Keratinocyte (primary cell): ENCODE results near the gene KLF16. TPM values are rescaled to one million over a fixed set of nuclear protein-coding genes. Genes with fewer than 3 reads are reported as not detected.
A peak's percentile ranks its signal among the peaks of the same experiment; 100 is the strongest.

ENCODE experiments used
- DNase-seq: peaks from one replicate; pipeline ENCODE4 v3.0.0-alpha.2; 2011; ENCODE audit warnings: low read depth, missing footprints, low spot score
- FAIRE-seq: peaks from 2 replicates; lab custom pipeline; 2011; peaks lifted over from hg19 to GRCh38; lab: Jason Lieb, UNC
- H2AFZ ChIP-seq: 2 replicates; pipeline ENCODE4 v1.6.0; 2012; ENCODE audit warnings: low read length, control low read depth, inconsistent platforms; ENCODE audit not compliant: control insufficient read depth
- H3K27ac ChIP-seq: 2 replicates; pipeline ENCODE4 v1.5.1; 2011; ENCODE audit warnings: low read length; ENCODE audit not compliant: control insufficient read depth, insufficient read depth
- H3K27me3 ChIP-seq: 3 replicates; pipeline ENCODE4 v1.6.0; 2011; ENCODE audit warnings: low read length; ENCODE audit not compliant: control insufficient read depth, insufficient read depth; ENCODE audit errors: extremely low read depth
- H3K36me3 ChIP-seq, 2 experiments: 2 replicates in 1 of 2; 3 replicates in 1 of 2; pipeline ENCODE4 v1.5.1; 2011; ENCODE audit warnings: low read length in 2 of 2, mild to moderate bottlenecking in 1 of 2; ENCODE audit not compliant: control insufficient read depth in 2 of 2, insufficient read depth in 2 of 2; ENCODE audit errors: extremely low read depth in 1 of 2
- H3K4me1 ChIP-seq: 3 replicates; pipeline ENCODE4 v1.5.1; 2011; ENCODE audit warnings: low read length; ENCODE audit not compliant: control insufficient read depth, insufficient read depth; ENCODE audit errors: extremely low read depth
- H3K4me2 ChIP-seq: 3 replicates; pipeline ENCODE4 v1.6.0; 2011; ENCODE audit warnings: low read depth, low read length; ENCODE audit not compliant: control insufficient read depth, insufficient read depth; ENCODE audit errors: extremely low read depth
- H3K4me3 ChIP-seq, 3 experiments: fragments of 200-600 bp in 1 of 3; sonication (generic) in 1 of 3; 2 replicates in 2 of 3; 3 replicates in 1 of 3; pipeline ENCODE4 v1.5.1; 2011 to 2016; ENCODE audit warnings: low read length in 3 of 3, mild to moderate bottlenecking in 3 of 3, control low read depth in 2 of 3, inconsistent platforms in 1 of 3, low read depth in 1 of 3, mixed read lengths in 1 of 3, mixed run types in 1 of 3, moderate library complexity in 1 of 3; ENCODE audit not compliant: control insufficient read depth in 2 of 3, insufficient read depth in 2 of 3; ENCODE audit errors: extremely low read depth in 1 of 3
- H3K79me2 ChIP-seq: 2 replicates; pipeline ENCODE4 v1.6.0; 2012; ENCODE audit warnings: low read length; ENCODE audit not compliant: control insufficient read depth, insufficient read depth
- H3K9ac ChIP-seq: 3 replicates; pipeline ENCODE4 v1.6.0; 2011; ENCODE audit warnings: low read length; ENCODE audit not compliant: control insufficient read depth, insufficient read depth; ENCODE audit errors: extremely low read depth
- H3K9me1 ChIP-seq: 3 replicates; pipeline ENCODE4 v1.6.0; 2011; ENCODE audit warnings: low read length; ENCODE audit not compliant: control insufficient read depth, insufficient read depth; ENCODE audit errors: extremely low read depth
- H3K9me3 ChIP-seq: 2 replicates; pipeline ENCODE4 v1.5.1; 2012; ENCODE audit warnings: low read depth, low read length; ENCODE audit not compliant: control insufficient read depth
- H4K20me1 ChIP-seq: 3 replicates; pipeline ENCODE4 v1.6.0; 2011; ENCODE audit warnings: low read length; ENCODE audit not compliant: control insufficient read depth, insufficient read depth; ENCODE audit errors: extremely low read depth
- CTCF ChIP-seq, 3 experiments: IDR thresholded peaks in 1 of 3; conservative IDR thresholded peaks in 1 of 3; optimal IDR thresholded peaks in 1 of 3; 2 replicates in 2 of 3; 3 replicates in 1 of 3; pipeline versions ENCODE3 to v1.5.1; 2011; ENCODE audit warnings: low read length in 3 of 3, mild to moderate bottlenecking in 3 of 3, moderate library complexity in 2 of 3, control low read depth in 1 of 3, inconsistent platforms in 1 of 3; ENCODE audit not compliant: insufficient read depth in 2 of 3; ENCODE audit errors: extremely low read depth in 1 of 3
- EZH2 ChIP-seq: IDR thresholded peaks from one replicate; pipeline ENCODE4 v1.6.1; 2012; ENCODE audit warnings: inconsistent platforms, mild to moderate bottlenecking, low read length, moderate library complexity
- dilution Hi-C: fragments of 300-500 bp; cut with MboI; formaldehyde crosslinking; loops from one replicate; pipeline ENCODE4 v1.7.0; 2020; ENCODE audit warnings: low sequenced_read_pairs; ENCODE audit not compliant: extremely low pct_ligation_motif_present
- polyA plus RNA-seq, 5 experiments: library from polyadenylated mRNA; depleted of rRNA in 3 of 5; stranded (reverse) in 3 of 5; stranded (forward) in 1 of 5; unstranded in 1 of 5; fragments of >200 nt; gene quantifications; 1 replicate in 1 of 5; 2 replicates in 3 of 5; 3 replicates in 1 of 5; pipeline versions ENCODE4 v1.2.1 to v1.2.3, GENCODE V29; 2011 to 2012; ENCODE audit warnings: missing spikeins in 2 of 5, low read depth in 1 of 5, low replicate concordance in 1 of 5

Gene KLF16
- polyA plus RNA-seq, 1 donor (not counting 4 experiments of a cell fraction or from before 2014, with no cell fraction given), result 4.9 TPM

GRCh38 chr19:1906985-1907562 lies 43.7 kb upstream of the KLF16 start:
- no peaks in the 10 kb centered on the region for H3K27me3 ChIP-seq
- peak overlapping the region; percentile 66 for H3K27ac ChIP-seq
- dilution Hi-C loops, result no loop called here
- peak overlapping the region in 2 of 3 experiments; percentile 64 for H3K4me3 ChIP-seq
- peaks cover 5% of the 10 kb centered on the region for H4K20me1 ChIP-seq
- H3K4me2 ChIP-seq, result peak overlapping the region; percentile 92
- peak overlapping the region; percentile 73 for H3K9ac ChIP-seq
- peaks cover 37% of the 10 kb centered on the region for H3K4me1 ChIP-seq
- H3K9me3 ChIP-seq, result no peaks in the 10 kb centered on the region
- peaks cover 52% of the 10 kb centered on the region for H3K79me2 ChIP-seq
- H2AFZ ChIP-seq, result no peak overlapping the region
- H3K36me3 ChIP-seq, result peaks cover 0 to 3% of the 10 kb centered on the region in 2 experiments
- DNase-seq (no peak), FAIRE-seq (no peak)
- TF ChIP-seq EZH2 (no peak), CTCF (optimal IDR thresholded peaks at IDR 0.05 in 1 of 3, IDR thresholded peaks at IDR 0.05 in 1 of 3, conservative IDR thresholded peaks at IDR 0.05 in 1 of 3; ENCODE audit: extremely low read depth in 1 of 3, insufficient read depth in 2 of 3, low read length in 3 of 3) (no peak)
- H3K9me1 ChIP-seq, result no peaks in the 10 kb centered on the region

GRCh38 chr19:1905863-1906375 lies 42.5 kb upstream of the KLF16 start:
- Histone ChIP-seq H3K27ac (peak overlapping the region; percentile 75), H3K9ac (peak overlapping the region; percentile 87), H3K4me1 (peaks cover 37% of the 10 kb centered on the region), H3K4me2 (peak overlapping the region; percentile 93), H3K27me3 (no peaks in the 10 kb centered on the region), H4K20me1 (peaks cover 5% of the 10 kb centered on the region), H3K36me3 (peaks cover 0 to 3% of the 10 kb centered on the region in 2 experiments), H3K9me3 (no peaks in the 10 kb centered on the region), H3K79me2 (peaks cover 43% of the 10 kb centered on the region), H3K4me3 (peak overlapping the region; percentile 62 to 87 (median 69)), H2AFZ (peak overlapping the region; percentile 42), H3K9me1 (no peaks in the 10 kb centered on the region)
- dilution Hi-C loops, result no loop called here
- TF ChIP-seq CTCF (optimal IDR thresholded peaks at IDR 0.05 in 1 of 3, IDR thresholded peaks at IDR 0.05 in 1 of 3, conservative IDR thresholded peaks at IDR 0.05 in 1 of 3; ENCODE audit: extremely low read depth in 1 of 3, insufficient read depth in 2 of 3, low read length in 3 of 3) (no peak), EZH2 (no peak)
- FAIRE-seq (no peak), DNase-seq (no peak)
